Lower lobe of right lung (tissue), 2 donors: ENCODE data around the gene MAP10. TPM values are rescaled to one million over a fixed set of nuclear protein-coding genes. Genes with fewer than 3 reads are reported as not detected.

Experiments
- ATAC-seq, 2 donors: fragments of 200-7000 bp; cut with Tn5 transposase; one replicate each; pipeline ENCODE4 v1.9.1; 2020 to 2022; ENCODE audit warnings: mild to moderate bottlenecking in 2 of 2, moderate library complexity in 2 of 2
- DNase-seq: peaks from one replicate; pipeline ENCODE4 v3.0.0-alpha.2; 2020
- H3K27ac ChIP-seq: fragments of 200-600 bp; one replicate; pipeline ENCODE4 v1.8.0; 2022
- H3K27me3 ChIP-seq: fragments of 200-600 bp; one replicate; pipeline ENCODE4 v1.8.0; 2022; ENCODE audit warnings: low read depth
- H3K36me3 ChIP-seq: fragments of 200-600 bp; one replicate; pipeline ENCODE4 v1.8.0; 2022; ENCODE audit warnings: mild to moderate bottlenecking
- H3K4me1 ChIP-seq: fragments of 200-600 bp; one replicate; pipeline ENCODE4 v1.8.0; 2022
- H3K4me3 ChIP-seq: fragments of 200-600 bp; one replicate; pipeline ENCODE4 v1.8.0; 2022; ENCODE audit warnings: mild to moderate bottlenecking
- H3K9me3 ChIP-seq: fragments of 200-600 bp; one replicate; pipeline ENCODE4 v1.8.0; 2022
- intact Hi-C: fragments of 100-400 bp; cut with DNase I; formaldehyde crosslinking; loops from one replicate; pipeline ENCODE4 v1.11.0; 2022
- long read RNA-seq: library from polyadenylated mRNA; unstranded; transcript quantifications from one replicate; pipeline ENCODE4 v2.0.0, GENCODE V29; 2021
- total RNA-seq: library from RNA; stranded (reverse); fragmentation: NEBNext Ultra II Directional; extraction: Animal tissue kit (Norgen Biotek cat#: 25700); gene quantifications from one replicate; pipeline ENCODE4 v1.2.1, GENCODE V29; 2021
- TF ChIP-seq, protein P1 (sequence below): fragments of 200-600 bp; IDR thresholded peaks from one replicate; pipeline ENCODE4 v1.8.0; 2022; ENCODE audit warnings: antibody characterized with exemption, mild to moderate bottlenecking
- donor health status: DM: no; HTN: yes; CAD: no; lungs with severe emphysema.

MAP10 gene, protein sequence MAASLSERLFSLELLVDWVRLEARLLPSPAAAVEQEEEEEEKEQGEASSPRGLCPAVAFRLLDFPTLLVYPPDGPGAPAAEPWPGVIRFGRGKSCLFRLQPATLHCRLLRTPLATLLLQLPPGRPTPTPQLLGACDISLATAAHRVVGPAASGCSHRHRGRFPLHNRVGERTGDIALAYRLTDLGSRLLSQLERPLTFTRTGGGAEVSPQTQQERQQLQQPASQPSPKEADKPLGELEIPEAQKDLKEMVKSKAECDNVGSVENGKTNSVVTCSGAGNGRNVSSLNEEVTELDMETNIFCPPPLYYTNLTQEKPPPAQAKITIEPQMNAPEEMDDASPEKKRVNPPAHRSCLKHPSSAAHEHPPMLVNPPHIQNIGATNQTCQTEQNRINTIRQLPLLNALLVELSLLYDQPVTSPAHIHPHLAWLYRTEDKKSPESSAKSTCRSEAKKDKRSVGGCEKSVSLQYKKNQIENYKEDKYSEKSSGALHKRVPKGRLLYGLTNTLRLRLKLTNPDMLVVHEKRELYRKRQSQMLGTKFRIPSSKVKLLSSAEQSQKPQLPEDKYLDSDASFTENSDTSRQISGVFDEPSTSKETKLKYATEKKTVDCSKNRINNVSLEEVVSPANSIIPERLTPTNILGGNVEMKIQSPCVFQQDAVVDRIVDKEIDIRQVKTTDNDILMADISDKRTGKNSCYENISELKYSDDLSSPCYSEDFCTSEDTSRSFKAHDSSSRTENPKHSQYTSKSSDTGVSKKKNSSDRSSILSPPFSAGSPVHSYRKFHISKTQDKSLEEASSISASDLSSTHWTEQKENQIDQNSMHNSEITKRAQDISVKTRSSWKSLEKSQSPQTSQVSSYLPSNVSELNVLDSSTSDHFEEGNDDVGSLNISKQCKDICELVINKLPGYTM
- 2.6 TPM for total RNA-seq
- long read RNA-seq, transcript MAP10-201 (1 exons, 3,516 nt), result major isoform, 8 of 8 reads
- long read RNA-seq, partial matches to known transcripts, result 0 of 8 reads
- long read RNA-seq, other reads (novel, unspliced or antisense), result 0 of 8 reads

DNA sequence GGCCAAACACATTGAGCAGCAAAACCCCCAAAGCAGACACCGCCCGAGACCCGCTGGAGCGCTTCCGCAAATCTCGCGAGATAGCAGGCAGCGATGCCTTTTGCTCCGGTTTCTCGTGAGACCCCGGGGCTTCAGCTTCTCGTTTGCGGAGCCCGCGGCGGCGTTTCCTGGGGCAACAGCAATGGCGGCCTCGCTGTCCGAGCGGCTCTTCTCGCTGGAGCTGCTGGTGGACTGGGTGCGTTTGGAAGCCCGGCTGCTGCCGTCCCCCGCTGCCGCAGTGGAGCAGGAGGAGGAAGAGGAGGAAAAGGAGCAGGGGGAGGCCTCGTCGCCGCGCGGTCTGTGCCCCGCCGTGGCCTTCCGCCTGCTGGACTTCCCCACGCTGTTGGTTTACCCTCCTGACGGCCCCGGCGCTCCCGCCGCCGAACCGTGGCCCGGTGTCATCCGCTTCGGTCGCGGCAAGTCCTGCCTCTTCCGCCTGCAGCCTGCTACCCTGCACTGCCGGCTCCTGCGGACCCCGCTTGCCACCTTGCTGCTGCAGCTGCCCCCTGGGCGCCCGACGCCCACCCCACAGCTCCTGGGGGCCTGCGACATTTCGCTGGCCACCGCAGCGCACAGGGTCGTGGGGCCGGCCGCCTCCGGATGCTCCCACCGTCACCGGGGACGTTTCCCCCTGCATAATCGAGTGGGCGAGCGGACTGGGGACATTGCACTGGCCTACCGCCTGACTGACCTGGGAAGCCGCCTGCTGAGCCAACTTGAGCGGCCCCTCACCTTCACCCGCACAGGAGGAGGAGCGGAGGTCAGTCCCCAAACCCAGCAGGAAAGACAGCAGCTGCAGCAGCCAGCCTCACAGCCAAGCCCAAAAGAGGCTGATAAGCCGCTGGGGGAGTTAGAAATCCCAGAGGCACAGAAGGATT lies at the start of gene MAP10:
TSS of gene MAP10 (plus strand) at position 148 of the 917 bp plus-strand sequence. CDS start at position 182, 34 bp downstream.
- H3K27me3 ChIP-seq, result no peaks in the 10 kb centered on the region
- TF ChIP-seq, protein P1, sequence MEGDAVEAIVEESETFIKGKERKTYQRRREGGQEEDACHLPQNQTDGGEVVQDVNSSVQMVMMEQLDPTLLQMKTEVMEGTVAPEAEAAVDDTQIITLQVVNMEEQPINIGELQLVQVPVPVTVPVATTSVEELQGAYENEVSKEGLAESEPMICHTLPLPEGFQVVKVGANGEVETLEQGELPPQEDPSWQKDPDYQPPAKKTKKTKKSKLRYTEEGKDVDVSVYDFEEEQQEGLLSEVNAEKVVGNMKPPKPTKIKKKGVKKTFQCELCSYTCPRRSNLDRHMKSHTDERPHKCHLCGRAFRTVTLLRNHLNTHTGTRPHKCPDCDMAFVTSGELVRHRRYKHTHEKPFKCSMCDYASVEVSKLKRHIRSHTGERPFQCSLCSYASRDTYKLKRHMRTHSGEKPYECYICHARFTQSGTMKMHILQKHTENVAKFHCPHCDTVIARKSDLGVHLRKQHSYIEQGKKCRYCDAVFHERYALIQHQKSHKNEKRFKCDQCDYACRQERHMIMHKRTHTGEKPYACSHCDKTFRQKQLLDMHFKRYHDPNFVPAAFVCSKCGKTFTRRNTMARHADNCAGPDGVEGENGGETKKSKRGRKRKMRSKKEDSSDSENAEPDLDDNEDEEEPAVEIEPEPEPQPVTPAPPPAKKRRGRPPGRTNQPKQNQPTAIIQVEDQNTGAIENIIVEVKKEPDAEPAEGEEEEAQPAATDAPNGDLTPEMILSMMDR, result no peak
- H3K4me1 ChIP-seq, result peaks cover 9% of the 10 kb centered on the region
- intact Hi-C loops, result no loop called here
- H3K4me3 ChIP-seq, result peak within 1 kb of the TSS; percentile 73
- H3K27ac ChIP-seq, result peak within 1 kb of the TSS; percentile 79
- H3K36me3 ChIP-seq, result no peaks in the 10 kb centered on the region
- peak; percentile 91 to 93 for ATAC-seq
- DNase-seq, result peak; percentile 87
- H3K9me3 ChIP-seq, result no peaks in the 10 kb centered on the region

DNA sequence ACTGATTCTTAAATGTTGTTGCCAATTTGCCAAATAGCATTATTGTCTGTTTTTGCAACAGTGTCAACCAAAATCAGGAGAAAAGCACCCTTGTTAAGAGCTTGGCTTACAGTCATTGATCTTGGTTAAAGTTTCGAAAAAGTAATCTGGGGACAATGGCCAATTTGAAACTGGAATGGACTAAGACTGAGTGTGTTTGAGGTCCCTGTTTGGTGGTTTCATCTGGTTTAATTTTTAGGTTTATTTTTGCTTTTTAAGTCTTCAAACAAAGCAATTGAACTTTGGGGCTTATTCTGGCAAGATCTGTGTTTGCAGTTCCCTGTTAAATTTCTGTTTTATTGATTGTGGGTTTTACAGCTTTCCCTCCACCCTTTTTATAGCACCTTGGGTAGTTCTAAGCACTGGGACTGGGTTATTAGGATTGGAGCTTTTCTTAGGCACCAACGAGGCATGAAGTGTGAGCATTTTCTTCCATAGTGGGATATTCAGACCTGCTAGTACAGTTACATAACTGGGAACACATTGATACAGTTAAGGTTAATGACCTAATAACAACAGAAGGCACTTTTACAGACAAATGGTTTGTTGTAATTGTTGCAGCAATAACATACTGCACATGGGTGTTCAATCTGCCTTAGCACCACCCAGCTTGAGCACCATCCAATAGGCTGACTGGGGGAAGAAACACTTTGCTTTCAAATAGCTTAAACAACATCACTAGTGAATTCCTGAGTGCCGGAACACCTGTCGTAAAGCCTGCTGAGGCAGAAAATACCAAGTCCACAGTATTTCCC lies 40.6 kb upstream of the MAP10 start:
- no peaks in the 10 kb centered on the region for H3K36me3 ChIP-seq
- ATAC-seq (no peak), DNase-seq (no peak)
- H3K4me1 ChIP-seq, result peaks cover 10% of the 10 kb centered on the region
- no peak overlapping the region for H3K4me3 ChIP-seq
- intact Hi-C loops, result no loop called here
- no peaks in the 10 kb centered on the region for H3K9me3 ChIP-seq
- H3K27ac ChIP-seq, result no peak overlapping the region
- no peaks in the 10 kb centered on the region for H3K27me3 ChIP-seq
- TF ChIP-seq, protein P1, result no peak

DNA sequence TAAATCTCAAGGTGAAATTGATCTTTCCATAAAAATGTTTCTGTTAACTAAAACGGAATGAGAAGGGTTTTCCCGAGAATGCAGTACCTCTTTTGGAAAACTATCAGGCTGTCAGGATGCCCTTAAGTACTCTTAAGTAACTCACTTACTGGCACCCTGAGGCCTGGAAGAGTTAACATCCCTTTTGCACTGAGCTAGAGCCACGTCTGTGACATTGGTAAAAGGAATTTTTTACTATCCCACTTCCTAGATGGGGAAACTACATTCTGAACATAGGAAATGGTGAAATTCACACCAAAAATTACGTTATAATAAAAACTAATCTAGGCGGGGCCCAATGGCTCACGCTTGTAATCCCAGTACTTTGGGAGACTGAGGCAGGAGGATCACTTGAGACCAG lies 39.7 kb upstream of the MAP10 start:
- no peak for ATAC-seq
- no peak for DNase-seq
- intact Hi-C loops, result no loop called here
- TF ChIP-seq, protein P1, result no peak
- H3K36me3 ChIP-seq, result no peaks in the 10 kb centered on the region
- H3K27ac ChIP-seq, result no peak overlapping the region
- no peaks in the 10 kb centered on the region for H3K9me3 ChIP-seq
- H3K27me3 ChIP-seq, result no peaks in the 10 kb centered on the region
- no peak overlapping the region for H3K4me3 ChIP-seq
- peaks cover 10% of the 10 kb centered on the region for H3K4me1 ChIP-seq

DNA sequence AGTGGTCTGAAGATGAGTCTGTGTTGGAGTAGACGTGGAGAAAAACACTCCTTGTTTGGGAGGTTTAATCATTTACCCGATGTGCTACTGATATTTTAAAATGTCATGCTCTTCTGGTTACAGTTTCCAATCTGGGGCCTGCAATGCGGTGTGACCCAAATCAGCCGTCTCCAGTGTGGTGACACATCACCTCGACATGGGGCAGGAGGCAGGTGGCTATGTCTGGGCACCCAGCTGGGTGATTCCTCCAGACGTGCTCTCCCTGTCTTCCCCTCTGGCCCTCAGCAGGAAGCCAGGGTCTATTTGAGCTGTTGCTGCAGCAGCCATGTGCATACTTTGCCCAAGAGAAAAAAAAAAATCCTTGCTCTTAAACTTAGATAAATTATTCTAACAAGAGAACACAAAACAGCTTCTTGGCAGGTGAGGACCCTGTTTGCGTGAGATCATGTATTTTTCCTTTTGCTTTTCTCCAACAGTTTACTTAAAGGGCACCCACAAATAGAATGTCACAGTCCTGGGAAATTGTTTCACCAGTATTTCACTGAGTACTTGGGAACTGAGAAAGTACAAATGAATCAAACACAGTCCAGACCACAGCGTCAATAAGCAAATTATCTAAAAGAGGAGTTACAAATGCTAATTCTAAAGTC lies 38.9 kb upstream of the MAP10 start:
- ATAC-seq, result no peak
- H3K4me1 ChIP-seq, result peaks cover 10% of the 10 kb centered on the region
- no peaks in the 10 kb centered on the region for H3K36me3 ChIP-seq
- TF ChIP-seq, protein P1, result no peak
- H3K27me3 ChIP-seq, result no peaks in the 10 kb centered on the region
- H3K4me3 ChIP-seq, result no peak overlapping the region
- DNase-seq, result no peak
- peak overlapping the region; percentile 57 for H3K27ac ChIP-seq
- H3K9me3 ChIP-seq, result no peaks in the 10 kb centered on the region
- intact Hi-C loops, result no loop called here
